MV-4-11 (cell line): Measurements from ENCODE around the gene CLDN15.
"Not testable (repeated sequence)": the region's sequence is repeated elsewhere in the genome, so short reads cannot be mapped to it uniquely, and the experiment has no call there.

Experiments used
- DNase-seq: peaks from one replicate; lab custom pipeline; 2025; lab: John Stamatoyannopoulos, UW

Gene CLDN15, protein sequence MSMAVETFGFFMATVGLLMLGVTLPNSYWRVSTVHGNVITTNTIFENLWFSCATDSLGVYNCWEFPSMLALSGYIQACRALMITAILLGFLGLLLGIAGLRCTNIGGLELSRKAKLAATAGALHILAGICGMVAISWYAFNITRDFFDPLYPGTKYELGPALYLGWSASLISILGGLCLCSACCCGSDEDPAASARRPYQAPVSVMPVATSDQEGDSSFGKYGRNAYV

DNA sequence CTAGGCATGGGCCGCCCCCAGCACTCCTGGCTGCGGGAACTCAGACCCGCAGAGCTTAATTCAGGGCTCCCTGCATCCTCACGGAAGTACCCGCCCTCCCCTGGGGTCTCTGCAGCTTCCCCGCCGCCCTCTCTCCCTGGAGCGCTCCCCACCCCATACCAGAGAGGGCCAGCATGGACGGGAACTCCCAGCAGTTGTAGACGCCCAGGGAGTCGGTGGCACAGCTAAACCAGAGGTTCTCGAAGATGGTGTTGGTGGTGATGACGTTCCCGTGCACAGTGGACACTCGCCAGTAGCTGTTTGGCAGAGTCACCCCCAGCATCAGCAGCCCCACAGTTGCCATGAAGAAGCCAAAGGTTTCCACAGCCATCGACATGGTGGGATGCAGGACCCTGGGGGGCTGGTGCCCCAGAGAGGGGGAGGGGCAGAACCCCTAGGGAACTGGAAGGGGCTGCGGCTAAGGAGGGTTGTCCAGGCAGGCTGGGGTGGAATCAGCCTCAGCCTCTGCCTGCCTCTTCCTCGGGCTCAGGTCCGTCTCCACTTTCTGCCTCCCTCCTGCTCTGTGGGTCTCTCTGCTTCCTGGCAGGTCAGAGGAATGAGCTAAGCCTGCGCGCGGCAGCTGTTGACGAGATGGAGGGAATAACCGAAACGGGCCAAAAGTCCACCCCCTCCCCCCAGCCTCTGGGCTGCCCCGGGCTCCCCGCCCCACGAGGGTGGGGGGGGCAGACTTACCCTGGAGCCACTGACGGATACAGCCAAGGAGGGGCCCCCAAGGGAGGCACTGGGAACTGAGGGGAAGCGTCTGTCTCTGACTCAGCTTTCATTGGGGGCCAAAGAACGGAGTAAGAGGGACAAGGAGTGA is at the start of gene CLDN15:
Gene CLDN15, minus strand, starts transcription at position 597 of the 862 bp plus-strand sequence. Its CDS starts 221 bp downstream, at position 376.
- no peak for DNase-seq

DNA sequence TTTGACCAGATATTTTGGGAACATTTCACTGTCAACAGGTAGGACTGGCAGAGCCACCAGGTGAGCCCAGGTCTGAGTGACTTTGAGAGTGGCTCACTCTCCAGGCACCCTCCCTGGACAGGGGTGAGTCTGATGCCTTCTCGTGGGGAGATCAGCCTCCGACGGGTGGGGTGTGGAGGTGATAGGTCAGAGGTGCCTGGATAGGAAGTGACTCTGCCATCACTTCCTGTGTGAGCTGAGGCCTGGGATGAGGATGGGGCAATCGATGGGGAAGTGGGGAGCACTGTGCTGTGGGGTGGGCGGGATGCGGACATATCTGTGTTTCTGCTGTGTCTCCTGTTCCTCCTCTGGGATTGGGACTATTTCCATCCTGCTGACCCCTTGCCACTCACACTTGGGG is 49.4 kb upstream of the CLDN15 start:
- peak; percentile 59 for DNase-seq

DNA sequence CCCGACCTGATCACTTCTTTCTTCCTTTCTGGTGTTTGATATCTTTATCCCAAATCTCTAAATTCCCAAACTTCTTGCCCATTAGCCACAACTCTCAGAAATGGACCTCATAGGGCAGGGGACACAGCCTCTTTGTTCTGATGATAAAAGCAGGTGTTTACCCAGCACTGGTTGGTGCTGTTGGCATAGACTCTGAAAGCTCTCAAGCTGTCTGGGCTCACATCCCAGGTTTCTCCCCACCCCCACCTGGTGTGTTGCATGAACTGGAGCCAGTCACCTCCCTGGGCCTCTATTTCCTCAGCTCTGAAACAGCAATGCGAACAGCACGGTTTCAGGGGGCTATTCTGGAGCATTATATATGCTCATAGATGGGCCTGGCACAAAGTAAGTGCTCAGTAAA is 48.3 kb upstream of the CLDN15 start:
- DNase-seq, result not testable (repeated sequence)

DNA sequence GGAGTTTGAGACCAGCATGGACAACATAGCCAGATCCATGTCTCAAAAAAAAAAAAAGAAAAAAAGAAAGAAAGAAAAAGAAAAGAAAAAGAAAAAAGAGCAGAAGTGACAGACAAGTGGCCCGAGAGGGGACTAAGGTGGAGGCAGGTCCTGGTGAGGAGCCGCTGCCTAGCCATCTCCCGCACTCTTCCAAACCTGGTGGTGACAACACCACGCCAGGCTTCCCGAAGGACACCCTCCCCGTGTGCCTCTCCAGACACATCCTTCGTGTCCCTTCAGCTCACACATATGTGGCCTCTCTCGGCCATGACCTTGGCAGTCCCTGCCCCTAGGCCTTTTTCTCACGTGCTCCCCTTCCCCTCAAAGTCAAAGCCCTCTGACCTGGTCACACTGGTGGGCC is 47.6 kb upstream of the CLDN15 start:
- DNase-seq, result no peak

DNA sequence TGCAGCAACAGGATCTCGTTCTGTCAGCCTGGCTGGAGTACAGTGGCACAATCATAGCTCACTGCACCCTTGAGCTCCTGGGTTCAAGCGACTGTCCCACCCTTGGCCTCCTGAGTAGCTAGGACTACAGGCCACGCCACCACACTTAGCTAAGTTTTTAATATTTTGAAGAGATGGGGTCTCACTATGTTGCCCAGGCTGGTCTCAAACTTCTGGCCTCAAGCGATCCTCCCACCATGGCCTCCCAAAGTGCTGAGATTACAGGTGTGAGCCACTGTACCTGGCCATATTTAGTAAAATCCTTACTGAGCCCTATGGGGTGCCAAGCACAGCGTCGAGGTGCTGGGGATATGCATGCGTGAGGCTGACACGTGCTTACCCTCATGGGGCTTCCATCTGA is 43.3 kb upstream of the CLDN15 start:
- DNase-seq, result not testable (repeated sequence)

DNA sequence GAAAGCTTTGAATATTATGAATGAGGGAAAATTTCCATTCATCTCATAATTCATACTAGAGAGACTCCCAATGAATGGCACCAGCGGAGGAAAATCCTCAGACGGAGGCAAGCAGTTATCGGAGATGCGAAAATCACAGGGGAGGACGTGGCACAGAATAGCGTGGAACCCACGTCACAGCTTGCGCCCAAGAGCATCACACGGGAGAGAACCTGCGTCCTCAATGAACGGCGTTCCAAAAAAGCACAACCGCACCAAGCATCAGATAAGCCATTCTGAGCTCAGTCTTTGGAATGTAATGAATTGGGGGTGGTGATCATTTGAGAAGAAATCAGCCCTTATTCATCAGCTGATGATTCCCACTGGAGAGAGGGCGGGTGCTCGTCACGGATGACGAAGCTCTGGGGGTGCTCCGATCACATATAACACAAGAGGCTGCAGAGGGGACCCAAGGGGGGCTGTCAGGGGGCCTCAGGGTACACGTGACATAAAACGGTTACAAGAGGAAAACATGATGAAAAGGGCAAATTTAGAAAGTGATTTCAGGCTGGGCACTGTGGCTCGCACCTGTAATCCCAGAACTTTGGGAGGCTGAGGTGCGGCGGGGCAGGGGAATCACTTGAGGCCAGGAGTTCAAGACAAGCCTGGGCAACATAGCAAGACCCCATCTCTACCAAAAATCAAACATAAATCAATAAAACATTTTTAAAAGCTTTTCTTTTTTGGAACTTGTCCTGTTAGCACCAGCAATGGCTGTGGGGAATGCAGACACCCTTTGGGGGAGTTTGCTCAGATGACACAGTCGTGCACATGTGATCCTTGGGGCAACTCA is 41.1 kb upstream of the CLDN15 start:
- no peak for DNase-seq

DNA sequence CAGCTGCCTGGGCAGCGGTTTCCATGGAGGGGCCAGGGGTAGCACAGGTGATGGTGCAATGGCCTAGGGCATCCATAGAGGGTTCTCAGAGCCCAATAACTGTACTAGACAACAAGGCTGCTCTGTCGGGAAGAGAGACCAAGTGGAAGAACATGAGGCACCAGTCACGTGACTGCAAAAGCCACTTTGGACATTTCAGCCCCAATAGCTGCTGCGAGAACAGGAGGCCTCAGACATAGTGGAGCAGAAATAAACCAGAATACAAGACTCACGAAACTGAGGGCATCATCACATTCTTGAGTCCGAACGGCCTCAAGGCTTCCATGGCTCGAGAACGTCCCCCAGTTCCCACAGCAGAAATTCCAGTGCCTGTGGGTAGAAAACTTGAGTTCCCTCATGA is 39.6 kb upstream of the CLDN15 start:
- DNase-seq, result no peak

DNA sequence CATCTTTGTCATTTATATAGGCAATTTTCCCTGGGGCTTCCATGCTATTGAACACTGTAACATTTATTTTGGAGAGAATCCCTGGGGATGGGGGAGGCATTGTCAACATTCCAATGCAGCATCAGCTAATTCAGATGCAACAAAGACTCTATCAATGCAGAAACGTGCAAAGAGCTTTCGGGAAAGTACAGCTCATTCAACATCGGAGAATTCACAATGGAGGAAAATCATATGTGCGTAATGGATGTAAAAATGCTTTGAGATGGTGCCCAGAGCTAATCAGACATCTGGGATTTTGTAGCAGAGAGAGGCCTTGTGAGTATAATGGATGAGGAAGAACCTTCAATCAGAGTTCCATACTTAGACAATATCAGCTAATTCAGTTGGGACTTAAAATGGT is 35.6 kb upstream of the CLDN15 start:
- DNase-seq, result no peak

DNA sequence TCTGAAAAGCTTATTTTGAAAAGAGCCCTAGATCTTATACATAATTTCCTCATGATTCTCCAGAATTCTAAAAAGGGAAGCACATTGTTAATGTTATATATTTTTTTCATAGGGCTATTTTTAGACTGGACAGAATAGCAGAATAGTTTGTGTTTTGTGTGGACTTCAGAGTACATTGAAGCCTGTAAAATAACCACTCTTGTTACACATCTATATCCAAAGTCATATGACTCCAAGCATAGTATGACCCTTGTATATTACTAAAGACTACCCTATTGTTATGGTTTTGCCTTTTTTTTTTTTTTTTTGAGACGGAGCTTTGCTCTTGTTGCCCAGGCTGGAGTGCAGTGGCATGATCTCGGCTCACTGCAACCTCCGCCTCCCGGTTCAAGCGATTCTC is 33.4 kb upstream of the CLDN15 start:
- DNase-seq, result peak; percentile 20

DNA sequence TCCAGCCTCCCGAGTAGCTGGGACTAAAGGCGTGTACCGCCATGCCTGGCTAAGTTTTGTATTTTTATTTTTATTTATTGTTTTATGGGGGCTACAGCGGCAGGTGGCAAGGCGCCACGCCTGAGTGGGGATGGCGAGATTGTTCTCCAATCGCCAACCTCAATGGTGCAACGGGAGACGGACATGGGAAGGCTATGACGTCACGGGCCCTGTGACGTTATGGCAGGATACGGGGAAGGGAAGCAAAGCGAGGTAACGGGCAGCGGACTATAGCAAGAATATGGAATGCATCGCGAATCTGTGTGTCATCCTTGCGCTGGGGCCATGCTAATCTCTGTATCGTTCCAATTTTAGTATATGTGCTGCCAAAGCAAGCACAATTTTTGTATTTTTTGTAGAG is 32.1 kb upstream of the CLDN15 start:
- no peak for DNase-seq

DNA sequence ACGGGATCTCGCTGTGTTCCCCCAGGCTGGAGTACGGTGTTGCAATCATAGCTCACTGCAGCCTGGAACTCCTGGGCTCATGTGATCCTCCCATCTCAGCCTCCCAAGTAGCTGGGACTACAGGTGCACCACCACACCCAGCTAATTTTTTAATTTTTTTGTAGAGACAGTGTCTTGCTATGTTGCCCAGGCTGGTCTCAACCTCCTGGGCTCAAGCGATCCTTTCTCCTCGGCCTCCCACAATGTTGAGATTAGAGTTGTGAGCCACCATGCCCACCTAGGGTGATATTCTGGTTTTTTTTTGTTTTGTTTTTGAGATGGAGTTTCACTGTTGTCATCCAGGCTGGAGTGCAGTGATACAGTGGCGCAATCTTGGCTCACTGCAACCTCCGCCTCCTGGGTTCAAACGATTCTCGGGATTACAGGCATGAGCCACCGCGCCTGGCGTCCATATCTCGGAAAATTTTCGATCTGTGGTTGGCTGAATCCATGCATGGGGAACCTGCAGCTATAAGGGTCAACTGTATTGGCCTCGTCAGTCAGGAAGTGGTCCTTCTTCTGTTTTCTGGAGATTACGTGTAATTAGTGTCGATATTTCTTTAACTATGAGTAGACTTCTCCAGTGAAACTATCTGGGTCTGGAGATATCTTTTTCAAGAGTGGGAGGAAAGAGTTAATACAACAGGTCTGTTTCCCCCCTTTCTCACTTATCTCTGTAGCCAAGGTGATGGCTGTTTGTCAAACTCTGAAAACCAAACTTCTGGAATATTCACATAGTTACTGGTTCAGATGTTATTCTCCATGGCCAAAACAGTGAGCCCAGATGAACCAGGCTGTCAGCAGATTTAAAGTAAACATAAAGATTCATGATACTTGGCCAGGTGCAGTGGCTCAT is 28.3 kb upstream of the CLDN15 start:
- peak; percentile 20 for DNase-seq

DNA sequence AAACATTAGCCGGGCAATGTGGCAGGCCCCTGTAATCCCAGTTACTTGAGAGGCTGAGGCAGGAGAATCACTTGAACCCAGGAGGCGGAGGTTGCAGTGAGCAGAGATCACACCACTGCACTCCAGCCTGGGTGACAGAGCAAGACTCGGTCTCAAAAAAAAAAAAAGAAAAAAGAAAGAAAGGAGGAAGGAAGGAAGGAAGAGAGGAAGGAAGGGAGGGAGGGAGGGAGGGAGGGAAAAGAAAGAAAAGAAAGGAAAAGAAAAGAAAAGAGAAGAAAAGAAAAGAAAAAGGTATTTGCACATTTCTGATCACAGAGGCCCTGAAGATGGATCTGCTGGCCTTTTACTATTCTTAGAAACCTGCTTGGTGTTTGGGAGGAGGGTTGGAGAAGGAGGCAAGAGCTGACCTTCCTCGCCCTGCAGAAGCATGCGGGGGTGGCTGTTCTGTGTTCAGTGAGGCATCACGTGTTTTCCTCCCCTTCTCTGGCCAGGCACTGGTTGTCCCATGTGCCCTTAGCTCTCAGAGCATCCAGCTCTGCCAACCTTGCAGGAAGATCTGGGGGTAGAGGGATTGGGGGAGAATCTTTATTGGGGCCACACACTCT is 26.6 kb upstream of the CLDN15 start:
- DNase-seq, result peak; percentile 29

DNA sequence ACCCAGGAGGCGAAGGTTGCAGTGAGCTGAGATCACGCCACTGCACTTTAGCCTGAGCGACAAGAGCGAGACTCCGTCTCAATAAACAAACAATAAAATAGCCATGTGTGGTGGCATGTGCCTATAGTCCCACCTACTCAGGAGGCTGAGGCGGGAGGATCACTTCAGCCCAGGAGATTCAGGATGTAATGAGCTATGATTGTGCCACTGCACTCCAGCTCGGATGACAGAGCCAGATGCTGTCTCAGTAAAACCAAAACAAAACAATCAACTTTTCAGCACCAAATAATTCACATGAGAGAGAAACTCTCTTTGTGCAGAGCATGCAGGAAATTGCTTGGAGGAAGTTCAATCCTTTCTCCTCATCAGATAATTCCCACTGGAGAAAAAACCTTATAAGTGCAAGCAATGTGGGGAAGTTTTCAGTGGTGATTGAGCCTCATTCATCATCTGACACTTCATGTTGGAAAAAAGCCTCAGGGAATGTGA is 20.7 kb upstream of the CLDN15 start:
- DNase-seq, result no peak

DNA sequence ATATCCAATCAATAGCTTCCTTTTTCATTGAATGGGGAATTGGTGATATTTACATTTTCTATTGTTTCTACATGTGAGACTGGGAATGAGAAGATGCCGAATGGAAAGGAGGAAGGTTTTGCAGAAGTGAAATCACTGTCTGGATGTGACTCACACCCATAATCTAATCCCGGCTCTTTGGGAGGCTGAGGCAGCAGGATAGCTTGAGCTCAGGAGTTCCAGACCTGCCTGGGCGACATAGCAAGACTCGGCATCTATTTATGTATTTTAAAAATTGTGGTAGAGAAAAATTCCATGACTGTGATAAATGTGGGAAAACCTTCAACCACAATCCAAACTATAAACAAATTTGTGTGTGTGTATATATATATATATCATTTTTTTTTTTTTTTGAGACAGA is 18.2 kb upstream of the CLDN15 start:
- peak; percentile 51 for DNase-seq

DNA sequence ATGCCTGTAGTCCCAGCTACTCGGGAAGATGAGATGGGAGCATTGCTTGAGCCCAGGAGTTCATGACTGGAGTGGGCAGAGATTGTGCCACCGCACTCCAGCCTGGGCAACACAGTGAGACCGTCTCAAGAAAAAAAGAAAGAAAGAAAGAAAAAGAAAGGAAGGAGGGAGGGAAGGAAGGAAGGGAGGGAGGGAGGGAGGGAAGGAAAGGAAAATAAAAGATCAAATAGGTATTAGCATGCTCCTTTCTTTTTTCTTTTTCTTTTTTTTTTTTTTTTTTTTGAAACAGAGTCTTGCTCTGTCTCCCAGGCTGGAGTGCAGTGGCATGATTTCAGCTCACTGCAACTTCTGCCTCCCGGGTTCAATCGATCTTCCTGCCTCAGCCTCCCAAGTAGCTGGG is 15.6 kb upstream of the CLDN15 start:
- not testable (repeated sequence) for DNase-seq

DNA sequence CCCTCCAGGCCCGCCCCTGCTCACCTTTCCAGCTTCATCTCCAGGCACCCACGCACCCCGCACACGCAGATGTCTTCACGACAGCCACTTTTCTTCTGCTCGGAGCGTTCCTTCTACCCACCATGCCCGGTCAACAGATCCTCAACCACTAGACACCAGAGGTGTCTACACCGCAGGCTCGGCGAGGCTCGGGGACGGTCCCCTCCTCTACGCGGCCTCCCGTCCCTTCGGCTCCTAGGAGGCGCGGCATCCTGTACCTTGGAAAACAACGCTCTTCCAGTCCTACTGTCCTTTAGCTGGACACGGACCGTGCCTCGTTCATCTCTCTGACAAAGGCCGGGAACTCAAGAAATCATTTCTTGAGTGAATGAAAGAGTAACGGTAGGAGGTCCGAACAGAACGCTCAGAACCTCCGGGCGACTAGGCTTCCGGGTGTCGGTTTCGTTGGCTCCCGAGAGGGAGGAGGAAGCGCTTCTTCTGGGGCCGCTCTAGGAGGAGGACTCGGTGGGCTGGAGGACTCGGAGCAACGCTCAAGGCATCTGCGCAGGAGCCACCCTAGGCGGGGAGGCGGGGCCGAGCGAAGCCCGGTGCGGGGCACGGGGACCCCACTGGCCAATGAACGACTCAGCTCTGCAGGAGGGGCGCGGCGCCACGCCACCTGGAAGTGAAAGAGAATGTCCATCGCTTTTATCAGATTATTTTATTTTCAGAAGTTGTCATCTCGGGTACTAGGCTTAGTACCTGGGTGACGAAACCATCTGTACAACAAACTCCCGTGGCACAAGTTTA is 14.5 kb upstream of the CLDN15 start:
- peak; percentile 98 for DNase-seq

DNA sequence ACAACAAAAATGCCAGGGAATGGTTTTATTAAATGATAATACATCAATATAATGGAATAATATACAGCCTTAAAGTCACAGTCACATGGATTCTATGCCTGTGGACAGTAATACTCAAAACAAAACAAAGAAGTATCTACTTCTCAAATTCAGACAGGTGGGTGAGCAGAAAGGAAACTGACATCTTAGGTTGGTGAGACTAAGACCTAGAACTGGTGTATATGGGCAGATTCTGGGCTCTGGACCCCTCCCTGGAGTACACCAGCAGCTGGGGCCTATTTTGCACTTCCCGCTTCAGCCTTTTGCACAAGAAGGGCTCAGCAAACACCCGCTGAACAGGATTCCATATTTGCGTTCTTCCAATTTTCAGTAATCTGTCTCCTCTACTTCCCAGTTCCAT is 12.7 kb upstream of the CLDN15 start:
- DNase-seq, result peak; percentile 12

DNA sequence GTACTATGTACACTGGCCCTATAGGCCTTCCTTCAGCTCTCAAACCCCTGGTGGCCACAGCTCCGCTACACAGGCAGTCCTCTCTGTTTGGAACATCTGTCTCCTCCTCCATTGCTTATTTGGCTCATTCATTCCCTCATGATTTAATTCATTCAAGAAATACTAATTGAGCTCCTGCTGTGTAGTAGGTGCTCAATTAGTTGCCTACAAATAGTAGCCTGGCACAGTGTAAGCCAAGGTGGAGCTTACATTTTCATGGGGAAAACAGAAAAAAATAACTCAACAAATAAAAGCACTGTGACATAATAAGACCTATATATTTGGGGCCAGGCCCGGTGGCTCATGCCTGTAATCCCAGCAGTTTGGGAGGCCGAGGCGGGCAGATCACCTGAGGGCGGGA is 10.7 kb upstream of the CLDN15 start:
- no peak for DNase-seq

DNA sequence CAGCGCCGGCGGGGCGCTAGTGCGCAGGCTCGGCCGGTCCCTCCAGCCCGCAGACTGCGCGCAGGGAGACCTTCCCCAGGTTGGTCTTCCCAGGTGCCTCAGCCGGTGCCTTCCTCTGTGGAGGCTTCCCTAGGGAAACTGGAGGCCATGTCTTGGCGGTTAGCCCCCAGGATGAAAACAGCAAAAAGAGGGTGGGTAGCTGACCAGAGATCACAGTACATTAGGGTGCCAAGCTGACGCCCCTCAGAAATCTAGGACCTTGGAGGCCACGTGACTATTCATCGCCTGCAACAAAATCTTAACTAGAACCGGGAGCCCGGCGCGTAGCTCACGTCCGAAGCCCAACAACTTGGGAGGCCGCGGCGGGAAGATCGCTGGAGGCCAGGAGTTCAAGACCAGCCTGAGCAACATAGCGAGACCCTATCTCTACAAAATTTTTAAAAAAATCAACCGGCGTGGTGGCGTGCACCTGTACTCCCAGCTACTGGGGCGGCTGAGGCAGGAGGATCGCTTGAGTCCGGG is 7.6 kb upstream of the CLDN15 start:
- DNase-seq, result no peak
